ENCODE data around the gene CCT6B.
A peak's percentile ranks its signal among the peaks of the same experiment; 100 is the strongest.
"Not testable (repeated sequence)": the region's sequence is repeated elsewhere in the genome, so short reads cannot be mapped to it uniquely, and the experiment has no call there.

The CCT6B gene

GRCh38 chr17:34980681-34981537, 19.6 kb upstream of the CCT6B start:
- peak; percentile 89 for DNase-seq (ENCODE audit: low read depth)

GRCh38 chr17:34980353-34980680, 19.1 kb upstream of the CCT6B start, which contains the start of gene LIG3:
Gene LIG3, plus strand, starts transcription at chr17:34980512. Its CDS starts 2,494 bp downstream, at chr17:34983006.
- peak; percentile 93 for DNase-seq (ENCODE audit: low read depth)

GRCh38 chr17:34979650-34980352, 18.5 kb upstream of the CCT6B start:
- DNase-seq (ENCODE audit: low read depth) = peak; percentile 46

GRCh38 chr17:34979153-34979552, 17.9 kb upstream of the CCT6B start:
- no peak for DNase-seq (ENCODE audit: low read depth)

- DNase-seq (ENCODE audit: low read depth) = no peak
These were observed 13.8 kb upstream of the CCT6B start for GRCh38 chr17:34974794-34975785.

- DNase-seq (ENCODE audit: low read depth) = no peak
These were observed 12.9 kb upstream of the CCT6B start for GRCh38 chr17:34974179-34974578.

- no peak for DNase-seq (ENCODE audit: low read depth)
These were observed 2.8 kb downstream of the CCT6B start for GRCh38 chr17:34958438-34958837.

GRCh38 chr17:34950780-34951179, 10.5 kb downstream of the CCT6B start:
- not testable (repeated sequence) for DNase-seq (ENCODE audit: low read depth)

GRCh38 chr17:34930283-34930682, 31.0 kb downstream of the CCT6B start:
- no peak for DNase-seq (ENCODE audit: low read depth)

GRCh38 chr17:34926661-34927060, 34.6 kb downstream of the CCT6B start:
- DNase-seq (ENCODE audit: low read depth) = no peak

GRCh38 chr17:34920676-34921075, 40.6 kb downstream of the CCT6B start:
- no peak for DNase-seq (ENCODE audit: low read depth)

GRCh38 chr17:34917381-34917780, 43.9 kb downstream of the CCT6B start:
- no peak for DNase-seq (ENCODE audit: low read depth)

- DNase-seq (ENCODE audit: low read depth) = no peak
These were observed 45.1 kb downstream of the CCT6B start for GRCh38 chr17:34916120-34916519.

- DNase-seq (ENCODE audit: low read depth) = no peak
These were observed 48.3 kb downstream of the CCT6B start for GRCh38 chr17:34913001-34913400.

GRCh38 chr17:34909040-34909439, 52.2 kb downstream of the CCT6B start:
- DNase-seq (ENCODE audit: low read depth) = no peak

GRCh38 chr17:34902831-34903547, 58.3 kb downstream of the CCT6B start:
- DNase-seq (ENCODE audit: low read depth) = no peak

- DNase-seq (ENCODE audit: low read depth) = no peak
These were observed 61.5 kb downstream of the CCT6B start for GRCh38 chr17:34899643-34900291.

GRCh38 chr17:34895383-34895782, 65.9 kb downstream of the CCT6B start:
- no peak for DNase-seq (ENCODE audit: low read depth)

GRCh38 chr17:34894964-34895363, 66.3 kb downstream of the CCT6B start:
- DNase-seq (ENCODE audit: low read depth) = no peak

GRCh38 chr17:34892461-34893249, 68.6 kb downstream of the CCT6B start:
- peak; percentile 7 for DNase-seq (ENCODE audit: low read depth)

Measured in iris pigment epithelial cell (primary cell).